GM13977 (cell line): ENCODE results near the gene LYPD6B.

Experiments used
- DNase-seq: peaks from one replicate; pipeline ENCODE4 v3.0.0; 2012; ENCODE audit warnings: low spot score
- CTCF ChIP-seq: IDR thresholded peaks from 2 replicates; pipeline ENCODE4 v1.5.1; 2012; ENCODE audit warnings: mild to moderate bottlenecking, control low read depth; ENCODE audit not compliant: insufficient read depth; ENCODE audit errors: extremely low read depth, missing control alignments
- in situ Hi-C: fragments of 300-500 bp; cut with MboI; formaldehyde crosslinking; loops from one replicate; pipeline ENCODE4 v1.12.0; 2022; ENCODE audit warnings: low sequenced_read_pairs, low pct_unique_long_range_greater_than_20kb, mixed read lengths, inconsistent platforms; ENCODE audit not compliant: unreplicated experiment

The LYPD6B gene

GRCh38 chr2:149009576-149010461, 28.7 kb upstream of the LYPD6B start:
- DNase-seq = no peak
- TF ChIP-seq CTCF = no peak
- in situ Hi-C loops = no loop called here

- no peak for TF ChIP-seq CTCF
- in situ Hi-C loops = no loop called here
- DNase-seq = no peak
Observed at GRCh38 chr2:149012545-149012944, 26.0 kb upstream of the LYPD6B start.

- no peak for TF ChIP-seq CTCF
- in situ Hi-C loops = no loop called here
- no peak for DNase-seq
Observed at GRCh38 chr2:149015501-149015900, 23.0 kb upstream of the LYPD6B start.

GRCh38 chr2:149015926-149016563, 22.5 kb upstream of the LYPD6B start:
- in situ Hi-C loops = no loop called here
- DNase-seq = no peak
- no peak for TF ChIP-seq CTCF

- peak; percentile 84 for TF ChIP-seq CTCF
- in situ Hi-C loops = no loop called here
- DNase-seq = peak; percentile 77
Observed at GRCh38 chr2:149017116-149017985, 21.1 kb upstream of the LYPD6B start.

GRCh38 chr2:149018981-149019380, 19.5 kb upstream of the LYPD6B start:
- in situ Hi-C loops = no loop called here
- DNase-seq = no peak
- no peak for TF ChIP-seq CTCF
